IMR-90 (cell line): ENCODE data around the gene OSBPL1A. TPM values are rescaled to one million over a fixed set of nuclear protein-coding genes. Genes with fewer than 3 reads are reported as not detected.
A peak's percentile ranks its signal among the peaks of the same experiment; 100 is the strongest.

Source experiments
- ATAC-seq: fragments of 200-7000 bp; cut with Tn5 transposase; 2 replicates; pipeline ENCODE4 v1.9.1; 2020; ENCODE audit warnings: low read depth, mild to moderate bottlenecking, moderate library complexity
- BruUV-seq: library from RNA; stranded (reverse); fragments of 400-500 nt; replicated peaks from 2 replicates; lab custom pipeline; 2021; lab: Mats Ljungman, UMichigan
- CTCF ChIA-PET: fragments of 300-600 bp; formaldehyde crosslinking; extraction: SDS; loops from one replicate; lab custom pipeline; 2021; ENCODE audit warnings: antibody characterized with exemption; lab: Yijun Ruan, JAX
- POLR2A ChIA-PET: fragments of 300-600 bp; sonication (Branson Sonifier 250); formaldehyde crosslinking; loops from one replicate; lab custom pipeline; 2022; ENCODE audit warnings: antibody characterized with exemption; ENCODE audit not compliant: unreplicated experiment; lab: Charles Lee
- DNase-seq: peaks from one replicate; pipeline ENCODE4 v3.0.0; 2013
- H2AFZ ChIP-seq: replicated peaks from 2 replicates; pipeline ENCODE3; 2013; ENCODE audit warnings: low read length, mild to moderate bottlenecking; ENCODE audit not compliant: poor library complexity
- H2AK5ac ChIP-seq: 2 replicates; pipeline ENCODE4 v1.6.1; 2013; ENCODE audit warnings: low read depth, low read length, inconsistent platforms
- H2AK9ac ChIP-seq: replicated peaks from 2 replicates; pipeline ENCODE3; 2013; ENCODE audit warnings: mild to moderate bottlenecking, low read depth, low read length, moderate library complexity; ENCODE audit not compliant: poor library complexity
- H2BK120ac ChIP-seq: 2 replicates; pipeline ENCODE4 v1.6.1; 2013; ENCODE audit warnings: low read depth, low read length, inconsistent platforms
- H2BK15ac ChIP-seq: 3 replicates; pipeline ENCODE4 v1.6.1; 2013; ENCODE audit warnings: low read depth, low read length, inconsistent platforms
- H2BK20ac ChIP-seq: 2 replicates; pipeline ENCODE4 v1.6.1; 2013; ENCODE audit warnings: low read depth, mild to moderate bottlenecking, inconsistent platforms, low read length, moderate library complexity
- H2BK5ac ChIP-seq: 2 replicates; pipeline ENCODE4 v1.6.1; 2013; ENCODE audit warnings: mild to moderate bottlenecking, low read depth, low read length, inconsistent platforms; ENCODE audit not compliant: poor library complexity, severe bottlenecking
- H3K14ac ChIP-seq: replicated peaks from 2 replicates; pipeline ENCODE4 v1.6.1; 2013; ENCODE audit warnings: low read depth, low read length, inconsistent platforms
- H3K18ac ChIP-seq: 2 replicates; pipeline ENCODE4 v1.6.1; 2013; ENCODE audit warnings: low read depth, low read length, control low read depth
- H3K23ac ChIP-seq: 2 replicates; pipeline ENCODE4 v1.6.1; 2013; ENCODE audit warnings: low read depth, low read length, inconsistent platforms
- H3K27ac ChIP-seq: 2 replicates; pipeline ENCODE4 v1.5.1; 2013; ENCODE audit warnings: mild to moderate bottlenecking, control low read depth, low read length; ENCODE audit not compliant: insufficient read depth
- H3K27me3 ChIP-seq: 2 replicates; pipeline ENCODE4 v1.6.1; 2013; ENCODE audit warnings: low read length; ENCODE audit not compliant: control insufficient read depth, insufficient read depth
- H3K36me3 ChIP-seq: 2 replicates; pipeline ENCODE4 v1.6.1; 2013; ENCODE audit warnings: low read length, mixed read lengths; ENCODE audit not compliant: control insufficient read depth, insufficient read depth
- H3K4ac ChIP-seq: 2 replicates; pipeline ENCODE4 v1.6.1; 2013; ENCODE audit warnings: low read depth, low read length, inconsistent platforms
- H3K4me1 ChIP-seq: 2 replicates; pipeline ENCODE4 v1.6.1; 2013; ENCODE audit warnings: low read length, mixed read lengths; ENCODE audit not compliant: control insufficient read depth, insufficient read depth
- H3K4me2 ChIP-seq: 2 replicates; pipeline ENCODE4 v1.6.1; 2013; ENCODE audit warnings: low read depth, mild to moderate bottlenecking, control low read depth, low read length, moderate library complexity
- H3K4me3 ChIP-seq: 2 replicates; pipeline ENCODE4 v1.5.1; 2013; ENCODE audit warnings: low read depth, mild to moderate bottlenecking, control low read depth, low read length, moderate library complexity; ENCODE audit not compliant: insufficient read depth
- H3K56ac ChIP-seq: 2 replicates; pipeline ENCODE4 v1.6.1; 2013; ENCODE audit warnings: low read length, inconsistent platforms; ENCODE audit not compliant: insufficient read depth; ENCODE audit errors: extremely low read depth
- H3K79me1 ChIP-seq, 2 experiments: 2 replicates each; pipeline ENCODE4 v1.6.1; 2013; ENCODE audit warnings: low read length in 2 of 2, inconsistent platforms in 1 of 2, low read depth in 1 of 2
- H3K9ac ChIP-seq: 2 replicates; pipeline ENCODE4 v1.6.1; 2013; ENCODE audit warnings: low read depth, low read length, control low read depth
- H3K9me1 ChIP-seq: 2 replicates; pipeline ENCODE4 v1.6.1; 2013; ENCODE audit warnings: low read length, inconsistent platforms; ENCODE audit not compliant: insufficient read depth
- H3K9me3 ChIP-seq: 2 replicates; pipeline ENCODE4 v1.6.1; 2013; ENCODE audit warnings: low read length; ENCODE audit not compliant: control insufficient read depth, insufficient read depth
- H4K20me1 ChIP-seq: 2 replicates; pipeline ENCODE4 v1.6.1; 2013; ENCODE audit warnings: low read length, inconsistent platforms; ENCODE audit not compliant: insufficient read depth
- H4K5ac ChIP-seq: 2 replicates; pipeline ENCODE4 v1.6.1; 2013; ENCODE audit warnings: mild to moderate bottlenecking, low read depth, low read length, control low read depth
- H4K8ac ChIP-seq, 2 experiments: 2 replicates each; pipeline ENCODE4 v1.6.1; 2013; ENCODE audit warnings: low read depth in 2 of 2, low read length in 2 of 2, control low read depth in 1 of 2, inconsistent platforms in 1 of 2
- H4K91ac ChIP-seq: 2 replicates; pipeline ENCODE4 v1.6.1; 2013; ENCODE audit warnings: low read depth, low read length, inconsistent platforms; ENCODE audit not compliant: insufficient read depth
- CEBPB ChIP-seq: IDR thresholded peaks from 2 replicates; pipeline ENCODE4 v1.6.1; 2012; ENCODE audit warnings: low read depth, low read length, improper control_type of control experiment
- CTCF ChIP-seq: conservative IDR thresholded peaks from 2 replicates; pipeline ENCODE4 v1.5.1; 2012; ENCODE audit warnings: mild to moderate bottlenecking, low read depth, low read length, improper control_type of control experiment
- FOS ChIP-seq: fragments of 150-350 bp; IDR thresholded peaks from 2 replicates; pipeline ENCODE4 v1.6.1; 2016; ENCODE audit warnings: low read depth, low read length
- MXI1 ChIP-seq: IDR thresholded peaks from 2 replicates; pipeline ENCODE4 v1.6.1; 2012; ENCODE audit warnings: low read depth, mild to moderate bottlenecking, low read length, moderate library complexity, borderline replicate concordance
- POLR2A ChIP-seq: IDR thresholded peaks from 2 replicates; pipeline ENCODE4 v1.6.1; 2012; ENCODE audit warnings: mild to moderate bottlenecking, low read depth, low read length
- RCOR1 ChIP-seq: IDR thresholded peaks from 2 replicates; pipeline ENCODE4 v1.6.1; 2012; ENCODE audit warnings: mild to moderate bottlenecking, low read length, improper control_type of control experiment; ENCODE audit not compliant: insufficient replicate concordance
- RFX5 ChIP-seq: IDR thresholded peaks from 2 replicates; pipeline ENCODE4 v1.8.0; 2012; ENCODE audit warnings: low read depth, mild to moderate bottlenecking, low read length, moderate library complexity
- USF2 ChIP-seq: fragments of 150-350 bp; IDR thresholded peaks from 2 replicates; pipeline ENCODE4 v1.6.1; 2017; ENCODE audit warnings: mild to moderate bottlenecking, antibody characterized with exemption, low read length, low read depth
- WGBS, 2 experiments: methylation state at CpG; one replicate each; pipeline versions ENCODE4 v1.1.5 to v1.1.7; 2013; ENCODE audit warnings: missing lambda C conversion rate in 2 of 2; ENCODE audit not compliant: insufficient read length in 1 of 2; ENCODE audit errors: extremely low coverage in 2 of 2; 5-methylcytosine and 5-hydroxymethylcytosine counted together
- dilution Hi-C: fragments of 300-500 bp; cut with HindIII; formaldehyde crosslinking; loops from one replicate; pipeline ENCODE4 v1.14.3; 2018; ENCODE audit warnings: low sequenced_read_pairs; ENCODE audit not compliant: unreplicated experiment
- in situ Hi-C: fragments of 300-500 bp; cut with MboI; formaldehyde crosslinking; loops from 3 replicates; pipeline ENCODE4 v1.14.3; 2019; ENCODE audit warnings: low sequenced_read_pairs, inconsistent platforms, mixed read lengths
- intact Hi-C: fragments of 100-400 bp; cut with micrococcal nuclease; formaldehyde crosslinking; loops from 2 replicates; pipeline ENCODE4 v1.10.0; 2022
- polyA plus RNA-seq, 3 experiments: library from polyadenylated mRNA; depleted of rRNA; stranded (reverse); fragments of >200 nt; gene quantifications; 2 replicates each; pipeline ENCODE4 v1.2.3, GENCODE V29; 2012; ENCODE audit warnings: low replicate concordance in 1 of 3
- total RNA-seq: library from RNA; depleted of rRNA; stranded (reverse); fragments of >200 nt; gene quantifications from 2 replicates; pipeline ENCODE4 v1.2.3, GENCODE V29; 2012

The OSBPL1A gene
- total and polyA plus RNA-seq, 2 of the 4 experiments (the other 2 are of a cell fraction) = 29.4 to 70.4 TPM

- in situ Hi-C loops = no loop called here
- H3K27me3 ChIP-seq = no peaks in the 10 kb centered on the region
- no peak overlapping the region for H2BK20ac ChIP-seq
- no peak overlapping the region for H2BK120ac ChIP-seq
- ATAC-seq (peak; percentile 36; the same call in 1 of the 2 replicates), DNase-seq (peak; percentile 37)
- H3K4me3 ChIP-seq = no peak overlapping the region
- ChIA-PET CTCF (interaction anchor here (0.6 kb wide), 1 partner anchor 30 kb away, joined by 6 read pairs; no protein-coding TSS in a partner anchor), POLR2A (no interaction called here)
- H3K36me3 ChIP-seq = peaks cover 9% of the 10 kb centered on the region
- H4K5ac ChIP-seq = no peak overlapping the region
- intact Hi-C loops = no loop called here
- H3K4me1 ChIP-seq = peaks cover 15% of the 10 kb centered on the region
- no TSS peak for BruUV-seq
- no peak overlapping the region for H4K91ac ChIP-seq
- H3K9me1 ChIP-seq = peaks cover 18% of the 10 kb centered on the region
- dilution Hi-C loops = no loop called here
- H3K79me1 ChIP-seq = peaks cover 10 to 39% of the 10 kb centered on the region in 2 experiments; a peak in 3 of 4 replicates
- peak overlapping the region; percentile 48; the same call in 1 of the 2 replicates for H3K4me2 ChIP-seq
- H3K4ac ChIP-seq = peak overlapping the region; percentile 6; the same call in 1 of the 2 replicates
- peak overlapping the region; percentile 50; the same call in 1 of the 2 replicates for H3K18ac ChIP-seq
- no peak overlapping the region for H2AFZ ChIP-seq
- no peak overlapping the region for H2BK15ac ChIP-seq
- no peak overlapping the region for H2BK5ac ChIP-seq
- peak overlapping the region; percentile 43 for H3K14ac ChIP-seq
- no peak overlapping the region for H2AK5ac ChIP-seq
- peaks cover 2% of the 10 kb centered on the region; the same call in 1 of the 2 replicates for H3K9me3 ChIP-seq
- no peak overlapping the region for H3K9ac ChIP-seq
- TF ChIP-seq RFX5 = no peak
- TF ChIP-seq RCOR1 = no peak
- no peak for TF ChIP-seq FOS
- TF ChIP-seq USF2 = no peak
- no peak for TF ChIP-seq POLR2A
- no peak for TF ChIP-seq CEBPB
- no peak for TF ChIP-seq MXI1
- TF ChIP-seq CTCF = no peak
- no peak overlapping the region for H3K56ac ChIP-seq
- H3K23ac ChIP-seq = 0 out of 2 replicates have a peak overlapping the region, but pooled peaks have one; percentile 18
- H3K27ac ChIP-seq = no peak overlapping the region
- no peak overlapping the region for H2AK9ac ChIP-seq
- 0% methylated on average over 1 of the region's 8 CpGs; no CpG with 5 or more reads in 1 of the 2 experiments for WGBS, 2 experiments
- peaks cover 7% of the 10 kb centered on the region; the same call in 1 of the 2 replicates for H4K20me1 ChIP-seq
- no peak overlapping the region for H4K8ac ChIP-seq
These were observed 165.6 kb downstream of the OSBPL1A start for GRCh38 chr18:24231773-24232735.
